GM12872 (cell line): ENCODE measurements around the gene MAP3K5.

Experiments used
- CTCF ChIP-seq: IDR thresholded peaks from 3 replicates; pipeline ENCODE4 v1.5.1; 2011; ENCODE audit warnings: low read depth, mild to moderate bottlenecking, low read length, moderate library complexity; ENCODE audit not compliant: insufficient read depth

The MAP3K5 gene

DNA sequence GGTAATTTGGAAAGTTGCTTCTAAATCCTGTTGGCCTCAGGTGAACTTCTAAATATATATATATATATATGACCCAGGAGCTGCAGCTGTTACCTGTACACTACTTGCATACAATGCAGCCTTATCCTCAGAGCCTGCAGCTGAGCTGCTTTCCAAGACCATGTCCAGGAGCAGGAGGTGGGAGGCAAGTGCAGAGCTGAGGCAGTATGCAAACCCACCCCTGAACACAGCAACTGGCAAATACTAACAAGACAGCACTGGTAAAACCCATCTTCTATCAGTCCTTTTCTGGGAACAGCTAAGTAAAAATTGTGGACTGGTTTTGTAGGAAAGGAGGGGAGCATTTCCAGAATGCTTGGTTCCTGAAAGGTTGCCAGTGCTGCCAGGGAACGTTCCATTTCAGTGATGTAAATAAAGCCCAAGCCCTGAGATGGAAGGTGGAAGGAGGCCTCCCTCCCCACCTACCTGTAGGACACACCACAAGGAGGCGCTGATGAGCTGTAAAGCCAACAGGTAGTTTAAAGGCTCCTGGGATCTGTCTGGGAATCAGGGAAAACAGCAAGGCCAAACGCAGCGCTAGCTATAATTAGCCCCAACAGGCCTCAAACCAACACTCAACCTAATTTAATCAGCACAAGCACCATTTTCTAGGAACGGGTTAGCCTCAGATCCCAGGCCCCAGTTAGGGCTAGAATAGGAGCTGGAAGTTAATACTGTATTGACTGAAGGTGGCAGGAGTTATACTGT lies 148.3 kb downstream of the MAP3K5 start:
- peak; percentile 90 for TF ChIP-seq CTCF

- TF ChIP-seq CTCF = no peak
Measured at GRCh38 chr6:136641873-136642465, 150.3 kb downstream of the MAP3K5 start.

- no peak for TF ChIP-seq CTCF
Measured at GRCh38 chr6:136641166-136641565, 151.1 kb downstream of the MAP3K5 start.

- no peak for TF ChIP-seq CTCF
Measured at GRCh38 chr6:136640132-136640915, 152.0 kb downstream of the MAP3K5 start.

DNA sequence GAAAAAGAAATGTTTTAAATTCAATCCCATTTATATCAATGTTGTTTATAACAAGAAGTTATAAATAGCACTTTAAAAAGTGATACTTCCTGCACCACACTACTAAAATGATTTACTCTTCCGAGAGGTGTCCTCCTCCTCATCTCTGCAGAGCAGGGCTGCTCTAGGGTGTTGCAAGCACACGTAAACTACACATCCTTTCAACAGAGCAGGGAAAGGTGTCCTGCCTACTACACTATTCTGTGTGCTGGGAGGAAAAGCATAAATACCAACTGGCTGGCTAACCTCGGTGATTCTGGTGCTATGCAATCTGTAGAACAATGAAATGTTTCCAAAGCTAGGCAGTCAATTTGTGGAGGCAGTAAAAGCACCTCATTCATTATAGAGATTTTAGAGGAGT lies 152.6 kb downstream of the MAP3K5 start:
- no peak for TF ChIP-seq CTCF

DNA sequence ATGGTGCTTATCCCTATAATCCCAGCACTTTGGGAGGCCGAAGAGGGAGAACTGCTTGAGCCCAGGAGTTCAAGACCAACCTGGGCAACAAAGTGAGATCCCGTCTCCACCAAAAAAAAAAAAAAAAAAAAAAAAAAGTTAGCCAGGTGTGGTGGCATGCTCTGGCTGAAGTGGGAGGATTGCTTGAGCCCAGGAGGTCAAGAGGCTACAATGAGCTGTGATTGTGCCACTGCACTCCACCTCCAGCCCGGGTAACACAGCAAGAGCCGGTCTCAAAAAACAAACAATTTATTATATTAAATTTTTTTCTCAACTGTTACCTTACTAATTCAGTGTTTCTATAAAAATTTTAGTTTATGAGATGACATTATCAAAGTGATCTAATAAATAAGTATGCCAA lies 156.7 kb downstream of the MAP3K5 start:
- no peak for TF ChIP-seq CTCF

GRCh38 chr6:136633355-136633754 lies 158.9 kb downstream of the MAP3K5 start:
- TF ChIP-seq CTCF = no peak
